ENCODE data around the gene TBX18. TPM values are rescaled to one million over a fixed set of nuclear protein-coding genes. Genes with fewer than 3 reads are reported as not detected.

Gene TBX18
- total RNA-seq, 1 experiment from 2014 or later: 14.4 TPM

GRCh38 chr6:84665401-84665800 is 99.0 kb downstream of the TBX18 start:
- Histone ChIP-seq H4K20me1 (ENCODE audit: insufficient read depth) (no peaks in the 10 kb centered on the region), H3K4me2 (ENCODE audit: low read length) (no peak overlapping the region), H3K27me3 (ENCODE audit: insufficient read depth, low read length) (0 out of 2 replicates have a peak, but pooled peaks cover 3% of the 10 kb centered on the region), H3K9ac (ENCODE audit: low read length) (no peak overlapping the region), H3K27ac (ENCODE audit: low read depth, low read length) (no peak overlapping the region), H3K4me3 (replicated peaks in 1 of 2; ENCODE audit: low read depth in 1 of 2, low read length in 2 of 2) (no peak overlapping the region), H3K36me3 (ENCODE audit: control insufficient read depth in 1 of 2, insufficient read depth in 2 of 2, low read length in 2 of 2) (no peaks in the 10 kb centered on the region), H3K4me1 (ENCODE audit: control insufficient read depth in 1 of 2, insufficient read depth in 2 of 2, low read length in 2 of 2) (no peaks in the 10 kb centered on the region), H3K9me2 (ENCODE audit: insufficient read depth) (no peaks in the 10 kb centered on the region), H3K9me3 (ENCODE audit: control insufficient read depth in 1 of 2, insufficient read depth in 1 of 2, low read depth in 1 of 2, low read length in 2 of 2) (no peaks in the 10 kb centered on the region), H3K79me2 (ENCODE audit: insufficient read depth, low read length) (no peaks in the 10 kb centered on the region), H2AFZ (ENCODE audit: low read depth, low read length, poor library complexity, severe bottlenecking) (no peak overlapping the region)
- ChIA-PET POLR2A (no interaction called here), RAD21 (ENCODE audit: low non-redundant PET in 1 of 2, low total read pairs in 2 of 2, uncharacterized antibody in 2 of 2, unreplicated experiment in 2 of 2) (no interaction called here), CTCF (no interaction called here)
- DNase-seq (ENCODE audit: low read depth, low spot score): no peak
- intact Hi-C loops (cut with micrococcal nuclease): no loop called here
- BruUV-seq (replicated peaks): no TSS peak
- ATAC-seq: no peak
- no peak for TF ChIP-seq ZNF274 (IDR thresholded peaks at IDR 0.05; ENCODE audit: low read depth, low read length)
- no peak for TF ChIP-seq ZBTB33 (IDR thresholded peaks at IDR 0.05; ENCODE audit: extremely low read depth, insufficient replicate concordance, low read length)
- no peak for TF ChIP-seq RAD21 (IDR thresholded peaks at IDR 0.05; ENCODE audit: low read depth)
- no peak for TF ChIP-seq JUND (IDR thresholded peaks at IDR 0.05)
- no peak for TF ChIP-seq SIN3A (IDR thresholded peaks at IDR 0.05; ENCODE audit: low read depth)
- TF ChIP-seq CTCF (IDR thresholded peaks at IDR 0.05 in 2 of 3, conservative IDR thresholded peaks at IDR 0.05 in 1 of 3; ENCODE audit: borderline replicate concordance in 1 of 3, insufficient read depth in 1 of 3, low read depth in 2 of 3, low read length in 2 of 3): no peak
- no peak for TF ChIP-seq EZH2 (IDR thresholded peaks at IDR 0.05)
- no peak for TF ChIP-seq POLR2AphosphoS5 (IDR thresholded peaks at IDR 0.05; ENCODE audit: low read depth, low read length)
- no peak for TF ChIP-seq YY1 (IDR thresholded peaks at IDR 0.05; ENCODE audit: extremely low read depth, insufficient replicate concordance, low read depth, low read length)
- TF ChIP-seq MAX (IDR thresholded peaks at IDR 0.05): no peak
- TF ChIP-seq ZFX (IDR thresholded peaks at IDR 0.05): no peak
- no peak for TF ChIP-seq ELF1 (IDR thresholded peaks at IDR 0.05; ENCODE audit: borderline replicate concordance, low read depth)
- no peak for TF ChIP-seq EZH2phosphoT487 (IDR thresholded peaks at IDR 0.05; ENCODE audit: borderline replicate concordance)
- no peak for TF ChIP-seq CEBPB (IDR thresholded peaks at IDR 0.05; ENCODE audit: low read depth)
- no peak for TF ChIP-seq CBX3 (IDR thresholded peaks at IDR 0.05; ENCODE audit: low read depth)
- TF ChIP-seq POLR2A (IDR thresholded peaks at IDR 0.05; ENCODE audit: borderline replicate concordance, extremely low read depth, insufficient read depth, insufficient read length): no peak
- no peak for TF ChIP-seq ATF3 (IDR thresholded peaks at IDR 0.05)
- TF ChIP-seq REST (IDR thresholded peaks at IDR 0.05; ENCODE audit: low read depth): no peak

All from HCT116 (cell line).